Raji (cell line): ENCODE results near the gene ZACN.

Experiments used
- POLR2A ChIP-seq: IDR thresholded peaks from 2 replicates; pipeline ENCODE4 v1.6.1; 2011; ENCODE audit warnings: low read depth, low read length, control low read depth; ENCODE audit not compliant: insufficient read depth

The ZACN gene

DNA sequence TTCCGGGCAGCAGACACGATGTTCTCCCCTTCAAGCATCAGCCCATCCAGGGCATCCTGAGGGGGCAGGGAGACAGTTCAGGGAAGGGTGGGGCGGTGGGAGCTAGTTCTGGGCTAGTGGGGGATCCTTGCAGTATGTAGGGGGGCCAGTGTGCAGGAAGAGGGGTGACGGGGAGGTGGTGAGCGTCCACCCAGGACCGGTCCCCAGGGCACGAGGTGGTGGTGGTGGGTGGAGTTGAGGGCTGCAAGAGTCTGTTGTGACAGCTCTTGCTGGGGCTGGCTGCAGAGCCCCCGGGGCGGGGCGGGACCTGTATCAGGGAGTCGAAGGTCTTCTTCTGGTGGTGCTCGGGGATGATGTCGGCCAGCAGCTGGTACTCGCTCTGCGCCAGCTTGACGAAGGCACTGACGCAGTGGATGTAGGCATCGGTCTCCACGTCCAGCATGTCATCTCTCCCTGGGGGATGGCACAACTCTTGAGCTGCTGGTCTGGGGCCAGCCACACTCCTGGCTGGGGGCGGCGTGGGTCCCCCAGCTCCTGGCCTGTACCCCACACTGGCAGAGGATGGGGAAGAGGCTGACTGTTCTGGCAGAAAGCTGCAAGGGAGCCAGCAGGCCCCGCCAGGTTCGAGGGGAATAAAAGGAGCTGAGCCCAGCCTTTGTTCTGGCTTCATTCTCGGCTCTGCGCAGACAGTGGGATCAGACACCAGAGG, 10.0 kb downstream of the ZACN start:
- TF ChIP-seq POLR2A: no peak

DNA sequence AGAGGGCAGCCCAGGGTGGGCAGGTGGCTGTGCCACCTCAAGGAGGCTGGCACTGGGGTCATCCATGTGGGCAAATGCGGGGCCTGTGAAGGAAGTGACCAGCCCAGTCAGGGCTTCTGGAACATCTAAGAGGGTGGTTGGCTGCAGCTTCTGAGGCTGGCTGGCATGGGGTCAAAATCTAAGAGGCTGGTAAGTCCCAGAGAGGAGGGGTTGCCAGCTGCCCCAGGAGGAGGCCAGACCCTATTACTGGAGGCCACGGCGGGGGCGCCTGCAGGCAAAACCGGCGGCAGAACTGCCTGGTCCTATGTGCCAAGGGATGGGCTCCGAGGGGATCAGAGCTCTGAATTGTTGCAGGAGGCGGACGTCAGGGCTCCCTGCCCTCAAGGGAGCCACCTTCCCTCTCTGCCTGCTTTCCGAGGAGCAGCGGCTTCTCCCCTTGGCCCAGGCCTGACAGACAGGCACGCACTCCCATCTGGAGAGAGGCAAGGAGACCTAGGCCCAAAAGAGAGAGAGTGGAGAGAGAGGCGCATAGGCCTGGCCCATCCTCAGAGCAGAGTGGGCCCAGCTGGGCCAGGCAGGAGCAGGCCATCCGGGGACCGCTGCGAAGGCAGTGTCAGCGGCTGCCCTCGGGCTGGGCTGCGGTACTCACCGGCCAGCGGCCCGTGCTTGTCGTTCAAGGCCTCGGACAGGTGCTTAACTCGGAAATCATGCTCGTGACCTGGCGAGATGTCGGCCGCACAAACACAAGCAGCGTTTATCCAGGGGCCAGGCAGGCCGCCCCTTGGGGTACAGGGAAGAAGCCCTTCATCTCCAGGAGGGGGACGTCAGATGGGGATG, 10.9 kb downstream of the ZACN start:
- no peak for TF ChIP-seq POLR2A

DNA sequence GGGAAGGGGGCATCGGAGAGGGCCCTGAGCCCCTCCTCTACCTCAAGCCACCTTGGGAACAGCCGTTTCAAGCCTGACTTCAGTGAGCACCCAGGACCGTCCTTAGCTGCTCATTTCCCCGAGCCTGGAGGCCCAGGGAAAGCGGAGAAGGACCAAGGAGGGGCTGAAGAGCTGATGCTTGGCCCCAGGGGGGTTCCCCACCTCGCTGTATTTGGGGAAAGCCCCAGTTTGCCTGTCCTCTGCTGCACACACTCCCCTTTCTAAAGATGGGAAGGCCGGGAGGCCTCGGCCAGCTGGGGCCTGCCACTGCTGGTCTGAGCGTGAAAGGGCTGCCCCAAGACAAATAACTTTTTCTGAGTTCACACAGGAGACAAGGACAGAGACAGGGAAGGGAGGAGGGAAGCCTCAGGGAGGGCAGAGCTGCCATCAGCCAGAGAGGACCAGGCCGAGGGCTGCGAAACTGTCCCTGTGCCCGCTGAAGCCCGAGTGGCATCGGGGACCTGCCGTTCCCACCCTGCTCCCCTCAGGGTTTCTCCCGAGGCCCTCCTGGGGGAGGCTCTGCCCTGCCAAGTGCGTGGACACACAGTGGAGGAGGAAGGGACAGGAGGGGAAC, 11.6 kb downstream of the ZACN start:
- TF ChIP-seq POLR2A: no peak

DNA sequence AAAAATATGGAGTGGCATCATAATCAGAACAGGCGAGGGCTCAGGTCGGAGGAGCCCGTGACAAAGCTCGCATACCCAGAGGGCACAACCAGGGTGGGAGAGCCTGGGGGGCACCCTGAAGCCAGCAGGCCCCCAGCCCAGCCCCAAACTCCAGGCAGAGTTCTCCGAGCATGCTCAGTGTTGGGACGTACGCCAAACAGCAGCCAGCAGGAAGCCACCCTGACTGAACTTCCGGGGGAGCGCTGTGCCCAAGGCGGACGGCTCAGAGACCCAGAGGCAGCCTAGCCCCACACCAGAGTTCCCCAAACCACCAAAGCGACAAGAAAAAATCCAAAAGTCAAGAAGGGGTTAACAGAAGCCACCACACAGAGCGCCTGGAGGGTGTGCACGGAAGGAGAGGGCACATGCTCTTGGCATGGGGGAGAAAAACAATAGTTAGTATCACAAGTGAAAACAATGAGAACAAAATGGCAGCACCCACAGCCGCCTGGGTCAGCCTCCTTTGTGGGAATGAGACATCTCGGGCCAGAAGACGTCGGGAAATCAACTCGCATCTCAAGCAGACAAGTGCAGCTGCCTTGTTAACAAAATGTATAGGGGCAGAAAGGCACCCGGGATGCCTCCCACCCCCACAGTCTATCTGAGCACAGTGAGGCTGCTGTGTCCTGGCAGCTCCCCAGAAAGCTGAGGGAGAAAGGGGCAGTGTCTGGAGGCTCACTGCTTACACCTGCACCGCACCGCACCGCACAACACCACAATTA, 12.7 kb downstream of the ZACN start:
- TF ChIP-seq POLR2A: no peak

DNA sequence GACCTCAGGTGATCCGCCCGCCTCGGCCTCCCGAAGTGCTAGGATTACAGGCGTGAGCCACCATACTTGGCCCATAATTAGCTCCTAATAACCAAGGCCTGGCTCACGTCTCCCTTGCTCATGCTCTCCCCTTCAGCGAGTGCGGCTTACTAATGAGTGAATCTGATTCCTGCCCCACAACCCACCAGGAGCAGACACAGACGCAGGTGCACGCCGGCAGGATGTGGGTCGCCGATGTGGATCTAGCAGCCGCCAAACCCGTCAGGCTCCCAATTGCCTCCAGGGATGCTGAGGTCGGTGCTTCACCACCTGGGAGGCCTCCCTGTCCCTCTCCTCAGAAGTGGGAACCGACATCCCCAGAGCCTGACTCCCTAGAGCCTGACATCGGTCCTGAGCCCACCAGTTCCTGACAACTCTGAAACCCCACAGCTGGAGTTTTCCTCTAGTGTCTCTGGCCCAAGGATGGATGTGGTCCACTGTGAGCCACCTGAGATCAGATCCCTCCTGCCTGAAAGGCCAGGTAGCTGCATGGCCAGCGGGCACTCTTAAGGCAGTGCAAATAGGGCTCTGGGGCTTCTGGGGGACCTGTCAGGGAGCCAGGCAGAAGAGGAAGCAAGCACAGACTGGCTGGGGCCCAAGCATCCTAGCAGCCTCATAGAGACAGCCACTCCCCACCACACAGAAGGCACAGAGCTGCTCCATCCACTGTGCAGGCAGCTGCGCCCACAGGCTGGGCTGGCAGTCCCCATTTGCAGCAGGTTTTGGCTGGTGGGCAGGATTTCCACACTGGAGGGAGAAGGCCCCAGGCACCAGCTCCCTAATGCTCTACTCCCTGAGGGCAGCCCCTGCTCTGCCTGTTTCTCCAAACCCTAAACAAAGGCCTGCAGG, 13.8 kb downstream of the ZACN start:
- TF ChIP-seq POLR2A: no peak

DNA sequence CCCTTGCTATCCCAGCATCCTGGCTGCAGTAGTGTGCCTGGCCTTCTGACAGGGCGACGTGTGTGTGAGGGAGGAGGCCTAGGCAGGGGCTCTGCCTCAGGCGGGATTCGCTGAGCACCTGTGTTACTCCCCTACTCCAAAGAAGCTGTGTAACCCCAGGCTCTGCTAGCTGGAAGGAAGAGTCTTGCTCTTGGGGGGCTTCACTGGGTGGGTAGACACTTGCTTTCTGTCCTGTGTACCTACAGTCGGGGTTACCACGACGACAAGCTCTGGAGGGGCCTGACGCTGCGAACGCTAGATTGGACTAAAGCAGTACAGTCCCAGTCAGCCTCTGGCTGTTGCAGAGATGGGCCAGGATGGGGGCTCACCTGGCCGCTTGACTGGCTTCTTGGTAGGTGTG, 15.1 kb downstream of the ZACN start:
- no peak for TF ChIP-seq POLR2A

DNA sequence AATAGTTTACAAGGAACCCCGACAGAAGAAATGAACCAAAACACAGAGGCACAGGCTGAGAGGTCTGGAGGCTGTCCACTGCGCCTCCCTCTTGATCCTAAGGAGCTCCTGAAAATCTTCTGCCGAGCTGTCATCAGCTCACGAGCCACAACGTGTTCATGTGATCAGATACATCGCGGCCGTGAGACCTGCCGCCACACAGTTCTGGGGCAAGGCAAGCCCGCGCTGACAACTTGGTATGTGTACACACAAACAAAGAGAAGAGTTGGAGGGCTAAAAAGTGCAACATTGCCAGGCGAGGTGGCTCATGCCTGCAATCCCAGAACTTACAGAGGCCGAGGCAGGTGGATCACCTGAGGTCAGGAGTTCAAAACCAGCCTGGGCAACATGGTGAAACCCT, 17.0 kb downstream of the ZACN start:
- no peak for TF ChIP-seq POLR2A

DNA sequence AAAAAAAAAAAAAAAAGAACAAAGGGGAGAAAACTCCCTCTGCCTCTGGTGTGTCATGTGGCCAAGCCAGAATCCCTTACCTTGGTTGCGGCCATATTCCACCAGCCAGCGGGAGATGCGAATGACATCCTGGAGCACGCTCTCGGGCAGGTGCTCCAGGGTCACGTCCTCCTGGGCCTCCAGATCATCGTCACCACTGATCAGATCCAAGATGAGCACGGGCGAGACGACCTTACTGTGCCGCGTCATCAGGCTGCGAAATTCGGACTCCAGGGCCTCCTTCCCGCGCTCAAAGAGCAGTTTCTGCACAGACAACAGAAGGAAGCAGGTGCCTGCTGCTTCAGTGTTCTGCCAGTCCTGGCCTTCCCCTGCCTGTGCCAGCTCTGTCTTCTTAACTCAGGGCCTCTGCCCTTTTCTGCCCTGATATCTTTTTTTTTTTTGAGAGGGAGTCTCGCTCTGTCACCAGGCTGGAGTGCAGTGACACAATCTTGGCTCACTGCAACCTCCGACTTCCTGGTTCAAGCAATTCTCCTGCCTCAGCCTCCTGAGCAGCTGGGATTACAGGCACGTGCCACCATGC, 18.8 kb downstream of the ZACN start:
- TF ChIP-seq POLR2A: no peak

DNA sequence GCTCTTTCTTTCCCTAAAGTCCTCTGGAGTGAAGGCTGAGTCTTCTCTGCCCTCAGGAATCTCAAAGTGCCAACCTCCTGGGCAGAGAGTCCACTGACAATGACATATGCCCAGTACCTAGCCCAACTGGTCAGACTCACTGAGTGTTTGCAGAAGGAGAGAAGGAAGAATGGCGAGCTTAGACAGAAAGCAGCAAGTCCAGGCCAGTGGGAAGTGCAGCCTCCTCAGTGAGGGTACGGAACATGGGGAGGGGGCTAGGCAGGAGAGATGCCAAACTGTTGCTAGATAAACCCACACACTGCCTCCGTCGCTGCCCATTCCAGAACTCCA, 23.9 kb downstream of the ZACN start:
- TF ChIP-seq POLR2A: no peak

DNA sequence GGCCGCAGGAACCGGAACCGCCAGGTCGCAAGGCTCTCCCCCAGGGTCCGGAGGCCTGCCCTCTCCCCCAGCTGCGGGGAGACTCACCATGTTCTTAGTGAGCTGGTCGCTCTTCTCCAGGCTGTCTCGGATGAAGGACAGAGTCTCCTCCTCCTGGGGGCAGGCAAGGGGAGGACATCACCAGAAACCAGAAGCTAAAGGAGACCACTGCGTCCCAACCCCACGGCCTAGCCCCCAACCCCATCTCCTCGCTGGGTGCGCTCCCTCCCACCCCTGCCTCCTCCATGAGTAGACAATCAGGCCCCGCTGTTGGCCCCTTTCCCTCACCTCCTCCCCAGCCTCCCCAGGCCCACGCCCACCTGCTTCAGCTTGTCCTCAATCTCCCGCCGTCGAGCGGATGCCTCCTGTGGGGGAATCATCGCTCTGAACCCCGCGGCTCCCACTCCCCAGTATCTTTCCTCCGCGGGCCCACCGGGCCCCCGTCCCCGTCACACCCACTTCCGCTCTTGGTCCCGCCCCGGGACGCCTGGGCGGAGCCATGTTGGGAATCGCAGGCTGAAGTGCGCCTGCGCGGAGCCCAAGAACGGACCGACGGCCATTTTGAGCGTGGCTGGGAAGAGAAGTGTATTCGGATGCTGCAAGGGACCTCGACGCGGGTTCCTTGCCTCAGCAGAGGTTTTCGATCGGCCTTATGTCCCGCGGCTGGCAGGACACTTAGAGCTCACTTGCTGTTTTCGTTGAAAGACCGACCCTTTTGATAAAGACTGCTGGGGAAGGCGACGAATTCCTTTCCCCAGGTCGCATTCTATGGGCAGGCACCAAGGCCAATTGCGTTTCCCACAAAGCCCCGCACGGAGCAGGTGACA, 24.5 kb downstream of the ZACN start, which contains the start of gene EXOC7:
EXOC7 (minus strand) TSS at position 514 of the 866 bp plus-strand sequence; CDS start at position 419, 95 bp downstream.
- TF ChIP-seq POLR2A: peak; percentile 93

DNA sequence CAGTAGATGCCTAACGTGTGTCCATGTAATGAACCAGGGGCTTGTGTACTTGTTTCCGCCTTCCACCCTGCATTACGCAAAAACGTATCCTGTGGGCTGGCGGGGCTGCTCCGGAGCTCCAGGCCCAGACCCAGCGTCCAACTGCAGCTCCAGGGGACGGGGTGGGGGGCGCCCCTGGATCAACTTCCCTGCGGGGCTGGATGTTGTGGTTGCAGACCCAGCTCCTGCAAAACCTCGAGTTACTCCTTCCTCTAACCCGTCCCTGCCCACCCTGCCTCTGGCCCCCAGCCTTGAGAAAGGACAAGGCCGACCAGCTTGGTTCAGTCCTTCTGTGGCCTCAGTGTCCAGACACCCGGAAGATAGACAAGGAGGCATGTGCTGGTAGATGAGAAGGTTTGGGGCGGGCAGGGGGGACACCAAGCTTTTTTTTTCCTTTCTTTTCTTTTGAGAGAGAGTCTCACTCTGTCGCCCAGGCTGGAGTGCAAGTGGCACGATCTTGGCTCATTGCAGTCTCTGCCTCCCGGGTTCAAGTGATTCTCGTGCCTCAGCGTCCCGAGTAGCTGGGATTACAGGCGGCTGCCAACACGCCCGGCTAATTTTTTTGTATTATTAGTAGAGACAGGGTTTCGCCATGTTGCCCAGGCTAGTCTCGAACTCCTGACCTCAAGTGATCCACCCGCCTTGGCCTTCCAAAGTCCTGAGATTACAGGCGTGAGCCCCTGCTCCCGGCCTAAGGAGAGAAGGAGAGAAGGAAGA, 25.3 kb downstream of the ZACN start:
- no peak for TF ChIP-seq POLR2A

DNA sequence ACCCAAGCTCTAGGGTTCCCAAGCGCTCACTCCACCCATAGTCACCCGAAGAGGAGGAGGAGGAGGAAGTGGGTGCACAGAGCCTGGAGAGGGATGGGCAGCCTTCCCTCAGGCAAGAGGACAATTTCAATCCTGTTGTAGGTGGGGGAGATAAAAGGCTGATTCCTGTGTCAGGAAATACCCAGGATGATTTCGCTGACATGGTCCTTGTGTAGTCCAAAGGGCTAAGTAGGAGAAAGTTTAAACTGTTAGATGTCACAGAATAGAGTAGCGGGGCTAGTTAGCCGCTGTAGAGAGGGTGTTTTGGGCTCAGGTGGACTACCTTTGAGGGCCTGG, 25.9 kb downstream of the ZACN start:
- TF ChIP-seq POLR2A: no peak
